Adrenal gland (tissue), 5 donors: Measurements from ENCODE around the gene AUTS2.

Experiments used
- CTCF ChIP-seq, 6 experiments: fragments of 450-650 bp in 4 of 6; fragments of 200-600 bp in 2 of 6; sonication (generic) in 1 of 6; IDR thresholded peaks; 1 replicate in 5 of 6; 2 replicates in 1 of 6; pipeline versions ENCODE4 v1.5.1 to v1.8.0; 2016 to 2021; ENCODE audit warnings: antibody characterized with exemption in 6 of 6, mild to moderate bottlenecking in 2 of 6, moderate library complexity in 1 of 6
- POLR2A ChIP-seq, 2 donors: fragments of 450-650 bp; IDR thresholded peaks; one replicate each; pipeline ENCODE4 v1.6.1; 2017; ENCODE audit warnings: antibody characterized with exemption in 2 of 2, mild to moderate bottlenecking in 2 of 2, moderate library complexity in 1 of 2
- donor health status: DM: no; HTN: no; CAD: no.

GRCh38 chr7:70720191-70720873, 1122.1 kb downstream of the AUTS2 start:
- TF ChIP-seq CTCF (IDR thresholded peaks at IDR 0.05) (no peak), POLR2A (IDR thresholded peaks at IDR 0.05) (no peak)
